DMS153 treated with DMSO at 0.1 percent for 48 hours (cell line): Measurements from ENCODE around the gene GIMAP5.

Source experiments
- DNase-seq: peaks from one replicate; lab custom pipeline; 2025; ENCODE audit not compliant: unreplicated experiment; lab: John Stamatoyannopoulos, UW

GIMAP5 gene

DNA sequence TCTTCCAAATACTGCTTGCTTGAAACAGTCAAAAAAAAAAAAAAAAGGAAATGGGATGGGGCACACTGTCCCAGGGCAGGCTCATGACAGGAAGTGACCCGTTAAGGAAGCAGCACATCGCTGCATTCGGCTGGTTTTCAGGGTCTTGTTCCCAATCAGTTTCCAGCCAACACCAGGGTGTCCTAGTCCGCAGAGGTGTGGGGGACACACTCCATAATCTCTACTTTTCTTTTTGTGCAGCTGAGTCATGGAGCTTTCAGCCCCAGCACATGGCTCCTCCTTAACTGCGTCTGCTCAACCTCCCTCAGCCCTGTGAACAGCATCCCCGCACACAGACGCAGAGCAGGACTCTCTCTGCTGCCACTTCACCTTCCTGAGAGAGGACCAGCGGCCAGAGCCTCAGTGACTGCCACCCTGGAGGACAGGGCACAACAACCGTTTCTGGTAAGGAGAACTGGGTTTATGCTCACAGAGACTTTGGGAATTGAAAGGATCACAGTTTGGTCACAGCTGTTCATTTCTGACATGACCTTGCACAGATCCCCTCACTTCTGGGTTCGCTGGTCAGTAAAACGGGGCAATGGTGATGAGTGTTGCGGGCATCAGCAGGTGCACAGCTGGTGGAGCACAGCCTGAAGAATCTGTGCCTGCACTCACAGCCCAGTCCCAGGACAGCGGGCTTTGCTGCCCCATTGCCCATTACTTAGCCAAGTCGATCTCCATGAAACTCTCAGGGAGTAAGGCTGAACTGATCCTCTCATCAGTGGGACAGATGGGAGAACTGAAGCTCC is at the start of gene GIMAP5:
Gene GIMAP5 (plus strand): TSS at position 154 of the 791 bp plus-strand sequence. CDS start 3,467 bp downstream, outside the sequence.
- no peak for DNase-seq

DNA sequence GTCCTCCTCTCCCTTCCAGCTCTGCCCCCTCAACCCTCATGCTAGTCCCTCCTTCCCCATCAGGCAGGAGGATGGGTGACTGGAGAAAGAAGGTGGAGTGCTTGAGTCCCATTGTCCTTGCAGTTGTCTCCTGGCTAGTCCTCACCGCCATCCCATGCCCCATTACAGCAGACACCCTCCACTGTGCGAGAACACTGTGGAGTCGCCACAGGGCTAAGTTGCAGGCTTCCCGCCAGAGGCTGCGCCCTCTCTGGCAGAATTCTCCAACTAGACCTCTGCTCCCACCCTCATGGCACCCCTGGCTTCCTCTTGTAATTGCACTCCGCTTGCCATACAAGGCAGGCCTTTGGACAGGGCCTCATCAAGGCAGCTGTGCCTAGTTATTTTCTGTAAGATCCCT is 48.6 kb upstream of the GIMAP5 start:
- no peak for DNase-seq

DNA sequence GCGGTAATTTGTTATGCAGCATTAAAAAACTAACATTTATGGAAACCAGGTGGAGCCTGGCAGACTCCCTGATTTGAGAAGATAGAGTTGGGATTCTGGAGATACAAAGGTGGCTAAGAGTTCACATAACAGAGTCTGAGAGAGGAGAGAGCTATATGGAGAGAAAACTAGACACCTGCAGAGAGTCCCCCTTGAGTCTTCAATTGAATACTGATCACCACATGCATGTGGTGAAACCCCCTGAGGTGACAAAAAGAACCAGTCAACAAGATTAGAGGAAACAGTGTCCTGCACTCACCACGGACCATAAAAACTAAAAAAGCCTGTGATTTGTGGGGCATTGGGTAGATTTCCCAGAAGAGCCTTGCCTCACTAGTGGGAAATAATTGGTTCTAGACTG is 41.6 kb upstream of the GIMAP5 start:
- DNase-seq: no peak

DNA sequence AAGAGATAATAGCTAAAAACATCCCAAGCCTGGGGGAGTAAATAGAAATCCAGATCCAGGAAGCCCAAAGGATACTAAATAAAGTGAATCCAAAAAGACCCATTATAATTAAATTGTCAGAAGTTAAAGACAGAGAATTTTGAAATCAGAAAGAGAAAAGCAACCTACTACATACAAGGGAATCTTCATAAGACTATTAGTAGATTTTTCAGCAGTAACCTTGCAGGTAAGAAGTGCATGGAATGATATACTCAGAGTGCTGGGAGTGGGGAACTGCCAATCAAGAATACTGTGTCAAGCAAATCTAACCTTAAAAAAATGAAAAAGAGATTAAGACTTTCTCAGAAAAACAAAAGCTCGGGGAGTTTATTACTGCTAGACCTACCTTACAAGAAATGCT is 34.0 kb upstream of the GIMAP5 start:
- DNase-seq: no peak

DNA sequence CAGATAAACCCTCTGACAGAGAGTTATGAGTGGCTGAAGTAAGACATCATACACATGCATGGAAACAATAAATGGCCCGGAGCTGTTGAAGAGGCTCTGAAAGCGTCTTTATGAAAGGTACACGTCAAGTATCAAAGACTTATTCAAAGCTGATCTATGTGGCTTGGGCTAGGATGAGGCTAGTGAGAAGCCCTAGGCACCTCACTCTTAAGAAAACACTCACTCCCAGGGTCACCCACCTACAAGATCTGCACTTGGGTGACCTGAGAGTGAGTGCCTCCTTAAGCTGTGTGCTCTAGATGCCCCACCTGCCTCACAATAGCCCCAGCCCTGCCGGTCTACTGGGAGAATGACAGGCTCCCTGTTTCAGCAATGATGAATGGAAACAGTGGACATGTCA is 21.9 kb upstream of the GIMAP5 start:
- DNase-seq: no peak

DNA sequence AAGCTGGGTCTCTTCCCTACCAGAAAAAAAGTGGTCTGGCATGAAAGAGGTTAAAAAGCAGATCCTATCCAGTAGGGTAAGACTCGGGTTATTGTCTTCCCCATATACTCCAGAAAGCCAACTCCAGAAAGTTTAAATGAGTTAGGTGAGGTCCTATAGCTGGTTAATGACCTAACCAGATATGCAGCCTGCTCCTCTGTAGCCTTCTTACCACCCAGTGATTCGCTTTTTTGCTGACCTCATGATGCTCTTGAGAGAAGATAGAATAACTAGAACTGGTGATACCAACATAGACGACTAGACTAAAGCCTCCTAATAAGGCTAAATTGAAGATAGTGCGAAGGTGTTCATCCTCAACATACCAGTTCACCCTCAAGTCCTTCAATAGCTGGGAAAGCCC is 21.5 kb upstream of the GIMAP5 start:
- DNase-seq: no peak

DNA sequence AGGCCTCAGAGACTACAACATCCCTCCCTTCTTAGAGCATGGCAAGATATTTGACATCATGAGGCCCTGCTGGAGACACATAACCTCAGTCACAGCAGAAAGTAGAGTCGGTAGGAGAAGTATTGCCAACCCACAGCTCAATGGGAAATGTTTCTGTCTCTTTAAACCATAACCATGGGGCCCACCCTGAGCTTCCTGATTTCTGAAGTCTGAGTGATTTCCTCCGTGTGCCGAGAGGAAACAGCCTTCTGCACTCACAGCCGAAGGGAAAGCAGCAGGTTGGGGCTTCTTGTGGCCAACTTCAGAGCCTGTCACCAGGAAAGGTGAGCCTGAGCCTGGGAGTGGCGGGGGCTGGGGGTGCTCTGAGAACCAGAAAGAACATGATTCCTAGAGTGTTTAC is 20.9 kb upstream of the GIMAP5 start, which contains the start of gene GIMAP1:
Gene GIMAP1 (plus strand): TSS at position 246 of the 400 bp plus-strand sequence. CDS start 2,435 bp downstream, outside the sequence.
- DNase-seq: no peak

DNA sequence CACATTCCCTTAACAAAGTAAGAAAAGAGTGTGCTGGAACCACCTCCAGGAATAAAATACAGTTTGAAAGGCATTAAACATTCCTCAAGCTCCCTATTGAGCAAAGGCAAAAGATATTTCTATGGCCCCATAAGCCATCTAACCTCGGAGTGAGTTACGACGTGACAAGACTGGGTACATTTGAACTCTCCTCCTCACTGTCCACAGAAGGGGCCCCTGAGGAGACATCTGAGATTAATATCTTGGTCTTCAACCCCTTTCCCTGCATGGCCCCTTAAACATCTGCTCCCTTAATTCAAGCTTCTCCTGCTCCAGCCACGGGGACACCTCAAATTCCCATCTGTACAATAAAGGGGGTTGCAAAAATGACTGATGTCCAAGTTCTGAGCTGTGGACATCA is 20.3 kb upstream of the GIMAP5 start:
- DNase-seq: no peak

DNA sequence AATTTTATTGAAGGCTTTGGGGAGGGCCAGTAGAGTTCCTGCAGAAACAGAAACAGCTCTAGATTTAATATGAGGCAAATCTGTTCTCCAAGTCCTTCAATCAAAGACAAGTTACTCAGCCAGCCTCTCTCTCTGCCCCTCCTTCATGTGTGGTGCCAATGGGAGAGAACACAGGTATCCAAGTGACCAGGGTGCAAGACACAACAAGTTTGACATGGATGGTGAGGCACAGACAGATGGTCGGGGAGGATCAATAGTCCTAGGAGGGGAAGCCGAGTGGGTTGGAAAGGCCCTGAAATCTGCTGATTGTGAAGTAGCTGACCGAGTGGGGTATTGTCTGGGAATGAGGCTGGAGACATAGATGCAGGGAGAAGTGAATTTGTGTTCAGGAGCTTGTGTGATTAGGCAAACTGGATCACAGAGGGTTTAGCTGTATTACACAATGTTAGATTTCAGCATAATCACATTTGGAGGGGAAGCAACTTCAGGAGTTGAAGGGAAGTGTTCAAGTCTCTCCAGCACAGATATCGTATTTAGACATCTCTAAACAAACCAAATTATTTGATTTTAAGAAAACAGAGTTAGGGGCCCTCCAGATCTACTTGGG is 19.3 kb upstream of the GIMAP5 start:
- DNase-seq: no peak

DNA sequence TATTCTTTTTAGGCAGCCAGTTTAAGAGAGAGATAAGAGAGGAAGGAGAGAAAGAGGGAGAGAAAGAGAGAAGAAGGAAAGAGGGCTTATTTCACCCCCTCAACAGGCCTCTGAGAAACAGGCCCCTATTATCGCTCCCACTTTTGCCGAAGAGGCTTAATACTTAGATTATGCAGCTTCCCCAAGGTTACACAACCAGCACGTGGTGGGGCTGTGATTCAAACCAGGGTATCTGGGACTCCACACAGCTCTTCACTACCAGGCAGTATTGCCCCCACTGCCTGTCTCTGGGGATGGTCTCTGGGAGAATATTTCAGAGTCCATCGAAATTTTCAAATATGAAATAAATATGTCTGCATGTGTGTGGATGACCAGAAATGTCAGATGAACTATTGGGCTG is 17.8 kb upstream of the GIMAP5 start:
- no peak for DNase-seq

DNA sequence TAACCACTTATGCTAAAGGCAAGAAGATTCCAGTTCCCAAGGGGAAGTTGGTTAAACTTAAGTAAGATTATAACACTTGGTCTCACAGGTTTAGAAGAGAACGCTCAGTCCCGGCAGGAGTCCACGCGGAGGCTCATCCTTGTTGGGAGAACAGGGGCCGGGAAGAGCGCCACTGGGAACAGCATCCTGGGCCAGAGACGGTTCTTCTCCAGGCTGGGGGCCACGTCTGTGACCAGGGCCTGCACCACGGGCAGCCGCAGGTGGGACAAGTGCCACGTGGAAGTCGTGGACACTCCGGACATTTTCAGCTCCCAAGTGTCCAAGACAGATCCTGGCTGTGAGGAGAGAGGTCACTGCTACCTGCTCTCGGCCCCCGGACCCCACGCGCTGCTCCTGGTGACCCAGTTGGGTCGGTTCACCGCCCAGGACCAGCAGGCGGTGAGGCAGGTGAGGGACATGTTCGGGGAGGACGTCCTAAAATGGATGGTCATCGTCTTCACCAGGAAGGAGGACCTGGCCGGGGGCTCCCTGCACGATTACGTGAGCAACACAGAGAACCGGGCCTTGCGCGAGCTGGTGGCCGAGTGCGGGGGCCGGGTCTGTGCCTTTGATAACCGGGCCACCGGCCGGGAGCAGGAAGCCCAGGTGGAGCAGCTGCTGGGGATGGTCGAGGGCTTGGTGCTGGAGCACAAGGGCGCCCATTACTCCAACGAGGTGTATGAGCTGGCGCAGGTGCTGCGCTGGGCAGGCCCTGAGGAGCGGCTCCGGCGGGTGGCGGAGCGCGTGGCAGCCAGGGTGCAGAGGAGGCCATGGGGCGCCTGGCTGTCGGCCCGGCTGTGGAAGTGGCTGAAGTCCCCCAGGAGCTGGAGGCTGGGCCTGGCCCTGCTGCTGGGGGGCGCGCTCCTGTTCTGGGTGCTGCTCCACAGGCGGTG is 17.0 kb upstream of the GIMAP5 start:
- no peak for DNase-seq

DNA sequence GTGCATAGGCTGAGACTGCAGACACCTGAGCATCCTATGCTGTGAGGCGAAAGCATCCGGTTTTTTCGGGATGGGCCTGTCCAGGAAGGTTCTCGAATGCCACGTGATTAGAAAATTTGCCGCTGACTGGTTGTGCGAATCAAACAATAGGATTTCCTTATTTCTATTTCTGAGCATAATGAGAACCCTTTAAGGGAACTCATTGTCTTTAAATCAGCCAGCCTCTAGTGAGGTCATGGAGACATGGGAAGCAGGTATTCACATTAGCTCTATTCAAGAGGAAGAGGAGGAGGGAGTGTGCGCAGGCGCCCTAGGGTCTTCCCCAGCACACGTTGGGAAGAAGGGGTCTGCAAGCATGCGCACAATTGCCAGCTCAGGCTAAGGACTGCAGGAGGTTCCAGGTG is 15.2 kb upstream of the GIMAP5 start:
- DNase-seq: no peak

DNA sequence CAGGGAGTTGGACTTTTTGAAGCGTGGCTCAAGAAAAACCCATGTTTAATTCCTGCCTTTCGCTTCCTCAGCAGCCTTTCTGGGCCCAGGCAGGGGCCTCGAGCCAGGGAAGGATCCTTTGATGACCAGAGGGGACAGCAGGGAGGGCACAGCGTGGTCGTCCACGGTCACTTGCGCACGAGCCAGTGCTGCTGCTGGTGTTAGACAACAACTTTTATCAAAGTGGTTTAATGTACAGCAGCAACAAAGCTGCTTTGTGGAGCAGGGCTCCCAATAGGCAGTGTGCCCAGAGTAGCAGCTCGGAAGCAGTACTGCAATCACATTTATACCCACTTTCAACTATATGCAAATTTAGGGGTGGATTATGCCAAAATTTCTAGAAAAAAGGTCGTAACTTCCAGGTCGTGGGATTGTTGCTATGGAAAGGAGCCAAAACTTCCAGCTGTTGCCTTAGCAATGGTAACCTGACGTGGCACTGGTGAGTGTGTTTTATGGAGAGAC is 14.7 kb upstream of the GIMAP5 start:
- DNase-seq: no peak

DNA sequence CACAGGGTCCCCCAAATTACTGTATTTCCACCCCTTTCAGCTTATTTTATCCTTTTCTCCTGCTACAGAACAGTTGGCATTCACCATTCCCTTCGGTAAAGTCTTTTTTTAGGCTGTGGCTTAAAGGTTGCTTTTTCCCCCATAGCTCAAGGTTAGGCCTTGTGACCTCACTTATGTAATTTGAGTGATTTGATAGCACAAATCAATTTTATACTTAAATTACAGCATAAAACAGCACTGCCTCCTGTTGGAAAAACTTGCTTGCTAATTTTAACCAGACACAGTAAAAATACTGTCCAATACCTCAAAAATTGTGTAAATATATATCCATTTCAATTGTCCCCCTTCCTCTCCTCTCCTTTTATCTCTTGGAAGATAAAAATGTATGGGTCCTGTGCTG is 13.8 kb upstream of the GIMAP5 start:
- DNase-seq: no peak

DNA sequence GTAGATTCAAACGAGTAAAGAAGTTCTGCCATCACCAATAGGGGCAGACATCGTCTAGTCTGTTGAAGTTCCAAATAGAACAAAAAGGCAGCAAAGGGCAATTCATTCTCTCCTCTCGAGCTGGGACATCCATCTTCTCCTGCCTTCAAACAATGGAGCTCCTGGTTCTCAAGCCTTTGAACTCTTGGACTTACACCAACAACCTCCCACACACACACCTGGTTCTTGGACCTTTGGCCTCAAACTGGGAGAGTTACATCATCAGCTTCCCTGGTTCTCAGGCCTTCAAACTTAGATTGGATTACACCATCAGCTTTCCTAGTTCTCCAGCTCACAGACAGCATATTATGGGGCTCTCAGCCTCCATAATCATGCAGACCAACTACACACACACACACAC is 9.8 kb upstream of the GIMAP5 start:
- no peak for DNase-seq

DNA sequence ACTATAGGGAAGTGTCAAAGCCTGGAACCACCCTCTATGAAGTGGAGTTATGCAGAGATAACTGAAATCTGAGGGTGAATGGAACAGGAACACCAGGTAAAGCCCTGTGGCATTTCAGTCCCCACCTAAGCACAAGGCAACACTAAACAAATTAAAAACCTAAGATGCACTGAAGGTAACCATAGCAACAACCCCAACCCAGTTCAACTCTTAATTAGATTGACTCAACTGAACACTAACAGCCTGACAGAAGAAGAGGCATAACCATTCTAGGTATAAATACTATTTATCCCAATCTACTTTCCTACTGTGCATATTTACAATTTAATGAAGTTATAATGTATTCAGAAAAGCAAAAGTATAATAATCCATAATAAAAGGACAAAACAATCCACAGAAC is 9.2 kb upstream of the GIMAP5 start:
- DNase-seq: no peak

DNA sequence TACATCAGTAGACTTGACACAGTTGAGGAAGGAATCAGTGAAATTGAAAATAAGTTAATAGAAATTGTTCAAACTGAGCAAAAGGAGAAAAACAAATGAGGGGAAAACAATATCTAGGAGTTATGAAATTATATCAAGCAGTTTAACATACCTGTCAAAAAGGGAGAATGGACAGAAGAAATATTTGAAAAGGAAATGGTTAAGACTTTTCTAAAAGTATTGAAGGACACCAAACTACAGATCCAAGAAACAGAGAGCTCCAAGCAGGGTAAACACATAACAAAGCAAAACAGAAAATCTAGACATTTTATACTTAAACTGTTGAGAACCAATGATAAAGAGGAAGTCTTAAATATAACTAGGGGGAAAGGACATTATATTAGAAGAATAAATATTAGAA is 8.6 kb upstream of the GIMAP5 start:
- no peak for DNase-seq

DNA sequence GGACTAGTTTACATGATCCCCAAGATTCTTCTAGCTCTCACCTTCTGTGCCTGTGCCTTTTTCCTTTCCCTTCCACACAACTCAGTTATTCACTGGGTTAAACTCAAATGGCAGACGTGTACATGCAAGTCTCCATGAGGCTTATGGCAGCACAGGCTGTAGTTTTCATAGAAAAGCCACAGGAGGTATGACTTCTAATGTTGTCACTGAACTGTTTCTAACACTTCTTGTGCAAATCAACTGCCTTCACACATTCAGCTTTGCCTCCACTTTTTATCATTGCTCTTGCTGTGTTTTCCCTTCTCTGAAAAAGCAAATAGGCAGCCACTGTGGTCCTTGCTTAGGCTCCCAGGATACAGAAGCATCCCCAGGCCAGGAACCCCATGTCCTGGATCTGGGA is 5.3 kb upstream of the GIMAP5 start:
- DNase-seq: no peak

DNA sequence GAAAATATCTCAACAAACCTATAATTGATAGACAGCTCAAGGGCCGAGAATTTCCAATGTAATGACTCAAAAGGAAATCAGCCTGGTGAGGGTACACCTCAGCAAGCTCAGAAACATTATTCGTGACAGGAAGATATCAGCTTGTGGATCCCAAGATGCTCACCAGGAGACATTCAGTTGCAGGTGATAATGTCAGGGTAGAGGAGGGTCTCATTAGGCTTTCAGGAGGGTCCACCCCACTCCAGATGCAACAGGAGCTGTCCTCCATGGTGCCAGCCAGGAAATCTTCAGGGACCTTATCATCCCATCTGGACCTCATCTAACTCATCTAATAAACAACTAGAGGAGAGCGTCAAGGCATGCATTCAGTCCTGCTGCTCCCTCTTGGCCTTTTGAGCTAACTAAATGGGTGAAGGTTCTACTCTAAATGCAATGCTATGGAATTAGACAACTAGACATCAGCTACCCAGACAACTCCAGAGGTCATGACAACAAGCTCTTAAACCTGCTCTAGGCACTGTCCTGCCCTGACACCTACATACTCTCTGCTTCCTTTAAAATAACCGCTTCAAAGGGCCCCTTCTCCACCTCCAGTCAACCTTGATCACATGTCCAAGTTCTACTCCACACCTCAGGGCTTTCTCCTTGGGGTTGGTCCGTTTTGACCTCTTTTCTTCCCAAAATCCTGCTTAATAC is 4.3 kb upstream of the GIMAP5 start:
- DNase-seq: no peak

DNA sequence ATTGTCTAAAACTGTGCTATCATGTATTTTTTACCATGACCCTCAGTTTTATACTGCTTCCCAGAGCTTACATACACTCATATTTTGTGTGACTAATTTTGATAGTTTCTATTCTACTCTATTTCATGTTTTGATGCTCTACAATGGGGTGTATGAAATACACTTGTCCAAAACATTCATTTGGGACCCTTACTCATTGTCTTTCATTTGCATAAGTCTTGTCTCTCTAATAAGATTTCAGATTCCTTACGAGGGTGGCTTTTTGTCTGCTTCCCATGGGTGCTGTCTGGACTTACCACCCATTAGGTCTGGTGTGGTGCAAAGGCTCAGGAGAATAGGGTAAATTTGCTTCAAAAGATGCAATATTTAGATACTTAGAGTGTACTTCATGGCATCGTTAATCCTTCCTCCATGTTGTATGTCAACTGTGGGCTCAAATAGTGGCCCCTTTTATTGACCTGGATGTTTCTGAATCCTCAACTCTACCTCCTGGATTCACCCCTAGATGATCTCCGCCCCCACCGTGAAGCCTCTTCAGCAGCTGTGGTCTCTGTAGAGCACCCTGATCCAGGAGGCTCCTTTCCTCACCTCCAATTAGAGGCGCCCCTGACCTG is 3.6 kb upstream of the GIMAP5 start:
- DNase-seq: no peak
